Panc1 (cell line): Measurements from ENCODE around the gene FSIP1.

Experiments
- POLR2AphosphoS5 ChIP-seq: IDR thresholded peaks from 2 replicates; pipeline ENCODE4 v1.6.1; 2012; ENCODE audit warnings: mild to moderate bottlenecking, low read depth, low read length, moderate library complexity
- TF ChIP-seq, protein P1 (sequence below): fragments of 450-650 bp; IDR thresholded peaks from 2 replicates; pipeline ENCODE4 v1.5.1; 2017; ENCODE audit warnings: mild to moderate bottlenecking

DNA sequence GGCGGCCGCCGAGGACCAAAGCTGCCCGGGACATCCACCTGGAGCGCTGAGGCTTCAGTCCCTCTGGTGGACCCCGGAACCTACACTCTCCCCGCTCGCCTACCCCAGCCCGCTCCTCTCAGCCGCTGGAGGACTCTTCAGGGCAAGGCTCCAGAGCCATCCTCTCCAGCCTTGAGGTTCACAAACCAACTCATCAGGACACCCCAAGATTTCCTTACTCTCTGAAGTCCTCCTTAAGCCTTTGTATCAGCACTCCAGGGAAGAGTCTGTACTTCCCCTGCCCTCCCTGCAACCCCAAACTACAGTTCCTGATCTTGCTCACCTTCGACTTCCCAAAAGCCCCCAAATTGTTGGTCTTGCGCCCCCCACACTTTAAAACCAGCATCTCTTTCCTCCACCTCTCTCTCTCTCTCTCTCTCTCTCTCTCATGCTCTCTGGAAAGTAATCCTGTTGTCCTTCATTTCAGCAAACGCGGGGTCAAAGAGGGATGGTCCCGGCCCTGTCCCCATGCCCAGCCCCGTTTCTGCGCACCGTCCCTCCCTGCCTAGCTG is 201.3 kb downstream of the FSIP1 start:
- TF ChIP-seq POLR2AphosphoS5, result no peak
- TF ChIP-seq, protein P1, sequence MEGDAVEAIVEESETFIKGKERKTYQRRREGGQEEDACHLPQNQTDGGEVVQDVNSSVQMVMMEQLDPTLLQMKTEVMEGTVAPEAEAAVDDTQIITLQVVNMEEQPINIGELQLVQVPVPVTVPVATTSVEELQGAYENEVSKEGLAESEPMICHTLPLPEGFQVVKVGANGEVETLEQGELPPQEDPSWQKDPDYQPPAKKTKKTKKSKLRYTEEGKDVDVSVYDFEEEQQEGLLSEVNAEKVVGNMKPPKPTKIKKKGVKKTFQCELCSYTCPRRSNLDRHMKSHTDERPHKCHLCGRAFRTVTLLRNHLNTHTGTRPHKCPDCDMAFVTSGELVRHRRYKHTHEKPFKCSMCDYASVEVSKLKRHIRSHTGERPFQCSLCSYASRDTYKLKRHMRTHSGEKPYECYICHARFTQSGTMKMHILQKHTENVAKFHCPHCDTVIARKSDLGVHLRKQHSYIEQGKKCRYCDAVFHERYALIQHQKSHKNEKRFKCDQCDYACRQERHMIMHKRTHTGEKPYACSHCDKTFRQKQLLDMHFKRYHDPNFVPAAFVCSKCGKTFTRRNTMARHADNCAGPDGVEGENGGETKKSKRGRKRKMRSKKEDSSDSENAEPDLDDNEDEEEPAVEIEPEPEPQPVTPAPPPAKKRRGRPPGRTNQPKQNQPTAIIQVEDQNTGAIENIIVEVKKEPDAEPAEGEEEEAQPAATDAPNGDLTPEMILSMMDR, result no peak
